NCI-H1092 (cell line): ENCODE measurements around the gene PRKRA.
"Not testable (repeated sequence)": the region's sequence is repeated elsewhere in the genome, so short reads cannot be mapped to it uniquely, and the experiment has no call there.

Experiments
- DNase-seq: peaks from one replicate; lab custom pipeline; 2025; lab: John Stamatoyannopoulos, UW

PRKRA gene

GRCh38 chr2:178457390-178457886, 6.5 kb upstream of the PRKRA start:
- no peak for DNase-seq

- DNase-seq = no peak
These were observed 5.0 kb upstream of the PRKRA start for GRCh38 chr2:178455947-178456346.

GRCh38 chr2:178452870-178453269, 1.9 kb upstream of the PRKRA start:
- DNase-seq = no peak

- no peak for DNase-seq
These were observed 1.4 kb upstream of the PRKRA start for GRCh38 chr2:178452334-178452733.

- DNase-seq = no peak
These were observed 526 bp downstream of the PRKRA start for GRCh38 chr2:178450524-178450773.

- DNase-seq = no peak
These were observed 1.1 kb downstream of the PRKRA start for GRCh38 chr2:178449700-178450523.

- no peak for DNase-seq
These were observed 1.9 kb downstream of the PRKRA start for GRCh38 chr2:178448968-178449661.

GRCh38 chr2:178441426-178441825, 9.5 kb downstream of the PRKRA start:
- DNase-seq = no peak

- no peak for DNase-seq
These were observed 14.3 kb downstream of the PRKRA start for GRCh38 chr2:178436662-178437061.

- DNase-seq = no peak
These were observed 21.6 kb downstream of the PRKRA start for GRCh38 chr2:178429336-178429735.

- no peak for DNase-seq
These were observed 22.6 kb downstream of the PRKRA start for GRCh38 chr2:178428396-178428806.

- no peak for DNase-seq
These were observed 23.5 kb downstream of the PRKRA start for GRCh38 chr2:178427458-178427857.

- DNase-seq = no peak
These were observed 24.6 kb downstream of the PRKRA start for GRCh38 chr2:178426388-178426787.

- no peak for DNase-seq
These were observed 25.6 kb downstream of the PRKRA start for GRCh38 chr2:178425255-178425827.

GRCh38 chr2:178423746-178424145, 27.2 kb downstream of the PRKRA start:
- not testable (repeated sequence) for DNase-seq

- DNase-seq = no peak
These were observed 28.9 kb downstream of the PRKRA start for GRCh38 chr2:178422097-178422496.

GRCh38 chr2:178420463-178420999, 30.4 kb downstream of the PRKRA start:
- DNase-seq = no peak

- DNase-seq = no peak
These were observed 31.9 kb downstream of the PRKRA start for GRCh38 chr2:178419123-178419522.

- DNase-seq = no peak
These were observed 32.5 kb downstream of the PRKRA start for GRCh38 chr2:178418426-178418825.

- no peak for DNase-seq
These were observed 33.1 kb downstream of the PRKRA start for GRCh38 chr2:178417916-178418315.

- no peak for DNase-seq
These were observed 35.0 kb downstream of the PRKRA start for GRCh38 chr2:178415979-178416378.

- peak; percentile 85 for DNase-seq
These were observed 36.4 kb downstream of the PRKRA start for GRCh38 chr2:178414266-178415247.
